SU-DHL-6 (cell line): ENCODE data around the gene P3H1.

Experiments
- EZH2phosphoT487 ChIP-seq: fragments of 200-600 bp; sonication (generic), shearing (Covaris generic); conservative IDR thresholded peaks from 2 replicates; pipeline ENCODE4 v1.6.1; 2018; ENCODE audit warnings: mild to moderate bottlenecking, antibody characterized with exemption, low read length, moderate library complexity, mixed read lengths
- TF ChIP-seq, protein P1 (sequence below): fragments of 200-600 bp; sonication (generic); IDR thresholded peaks from one replicate; pipeline ENCODE4 v1.5.1; 2017; ENCODE audit warnings: antibody characterized with exemption, mild to moderate bottlenecking, low read length, moderate library complexity; ENCODE audit not compliant: insufficient read depth, poor library complexity, severe bottlenecking

DNA sequence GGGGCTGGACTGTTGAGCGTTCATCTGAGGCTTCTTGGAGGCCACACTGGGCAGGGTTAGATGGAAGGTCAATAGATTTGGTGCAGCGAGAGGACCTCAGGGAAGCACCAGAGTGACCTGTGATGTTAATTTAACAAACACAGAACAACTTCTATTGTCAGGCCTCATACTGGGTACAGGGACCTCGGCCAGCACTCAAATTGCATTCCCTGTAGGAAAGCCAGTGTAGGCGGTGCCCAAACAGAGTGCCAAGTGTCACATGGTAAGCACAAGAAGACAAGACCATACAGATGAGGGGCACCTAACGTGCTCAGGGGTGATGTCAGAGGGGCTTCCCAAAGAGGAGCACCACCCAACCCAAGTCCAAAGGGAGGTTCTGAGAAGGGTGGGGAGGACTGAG lies 19.3 kb upstream of the P3H1 start:
- TF ChIP-seq, protein P1, sequence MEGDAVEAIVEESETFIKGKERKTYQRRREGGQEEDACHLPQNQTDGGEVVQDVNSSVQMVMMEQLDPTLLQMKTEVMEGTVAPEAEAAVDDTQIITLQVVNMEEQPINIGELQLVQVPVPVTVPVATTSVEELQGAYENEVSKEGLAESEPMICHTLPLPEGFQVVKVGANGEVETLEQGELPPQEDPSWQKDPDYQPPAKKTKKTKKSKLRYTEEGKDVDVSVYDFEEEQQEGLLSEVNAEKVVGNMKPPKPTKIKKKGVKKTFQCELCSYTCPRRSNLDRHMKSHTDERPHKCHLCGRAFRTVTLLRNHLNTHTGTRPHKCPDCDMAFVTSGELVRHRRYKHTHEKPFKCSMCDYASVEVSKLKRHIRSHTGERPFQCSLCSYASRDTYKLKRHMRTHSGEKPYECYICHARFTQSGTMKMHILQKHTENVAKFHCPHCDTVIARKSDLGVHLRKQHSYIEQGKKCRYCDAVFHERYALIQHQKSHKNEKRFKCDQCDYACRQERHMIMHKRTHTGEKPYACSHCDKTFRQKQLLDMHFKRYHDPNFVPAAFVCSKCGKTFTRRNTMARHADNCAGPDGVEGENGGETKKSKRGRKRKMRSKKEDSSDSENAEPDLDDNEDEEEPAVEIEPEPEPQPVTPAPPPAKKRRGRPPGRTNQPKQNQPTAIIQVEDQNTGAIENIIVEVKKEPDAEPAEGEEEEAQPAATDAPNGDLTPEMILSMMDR, result no peak
- TF ChIP-seq EZH2phosphoT487, result no peak
